ENCODE data around the gene ANKS1A. TPM values are rescaled to one million over a fixed set of nuclear protein-coding genes. Genes with fewer than 3 reads are reported as not detected.

ANKS1A gene
- total and polyA plus RNA-seq, 2 of the 4 experiments (the other 2 are of a cell fraction): 7.2 to 7.5 TPM

GRCh38 chr6:35018182-35018519 is 129.1 kb downstream of the ANKS1A start:
- no peak for ATAC-seq (ENCODE audit: low read depth)
- peak overlapping the region; percentile 62 for H3K4me2 ChIP-seq (ENCODE audit: low read depth, low read length)
- H2AFZ ChIP-seq (replicated peaks; ENCODE audit: low read length, poor library complexity): peak overlapping the region; percentile 76

More at GRCh38 chr6:35018182-35018519, 129.1 kb downstream of the ANKS1A start:
- Histone ChIP-seq H3K9me3 (ENCODE audit: control insufficient read depth, insufficient read depth, low read length) (no peaks in the 10 kb centered on the region), H3K23ac (ENCODE audit: low read depth, low read length) (no peak overlapping the region), H3K4ac (ENCODE audit: low read depth, low read length) (no peak overlapping the region), H2BK20ac (ENCODE audit: low read depth, low read length) (peak overlapping the region; percentile 67; the same call in 1 of the 2 replicates), H3K4me3 (ENCODE audit: insufficient read depth, low read depth, low read length) (no peak overlapping the region), H3K56ac (ENCODE audit: extremely low read depth, insufficient read depth, low read length) (no peak overlapping the region), H3K14ac (replicated peaks; ENCODE audit: low read depth, low read length) (peak overlapping the region; percentile 75), H2BK5ac (ENCODE audit: low read depth, low read length, poor library complexity, severe bottlenecking) (peak overlapping the region; percentile 82), H3K27ac (ENCODE audit: insufficient read depth, low read length) (peak overlapping the region; percentile 91; the same call in 1 of the 2 replicates), H4K20me1 (ENCODE audit: insufficient read depth, low read length) (no peaks in the 10 kb centered on the region), H2AK9ac (replicated peaks; ENCODE audit: low read depth, low read length, poor library complexity) (no peak overlapping the region), H3K9ac (ENCODE audit: low read depth, low read length) (no peak overlapping the region), H3K27me3 (ENCODE audit: control insufficient read depth, insufficient read depth, low read length) (no peaks in the 10 kb centered on the region), H3K9me1 (ENCODE audit: insufficient read depth, low read length) (peaks cover 19% of the 10 kb centered on the region), H3K79me1 (ENCODE audit: low read depth in 1 of 2, low read length in 2 of 2) (peaks cover 9 to 11% of the 10 kb centered on the region in 2 experiments; a peak in 3 of 4 replicates), H4K91ac (ENCODE audit: insufficient read depth, low read depth, low read length) (0 out of 2 replicates have a peak overlapping the region, but pooled peaks have one; percentile 61), H2BK120ac (ENCODE audit: low read depth, low read length) (peak overlapping the region; percentile 80; the same call in 1 of the 2 replicates), H2BK15ac (ENCODE audit: low read depth, low read length) (no peak overlapping the region), H2AK5ac (ENCODE audit: low read depth, low read length) (0 out of 2 replicates have a peak overlapping the region, but pooled peaks have one; percentile 55), H3K36me3 (ENCODE audit: control insufficient read depth, insufficient read depth, low read length) (no peaks in the 10 kb centered on the region), H3K18ac (ENCODE audit: low read depth, low read length) (peak overlapping the region; percentile 80), H3K4me1 (ENCODE audit: control insufficient read depth, insufficient read depth, low read length) (peaks cover 27% of the 10 kb centered on the region), H4K8ac (ENCODE audit: low read depth in 2 of 2, low read length in 2 of 2) (peak overlapping the region in 1 of 2 experiments; percentile 78; a peak in 1 of 4 replicates), H4K5ac (ENCODE audit: low read depth, low read length) (peak overlapping the region; percentile 63; the same call in 1 of the 2 replicates)
- no TSS peak for BruUV-seq (replicated peaks)
- 100% methylated on average over 1 of the region's 3 CpGs; no CpG with 5 or more reads in 1 of the 2 experiments for WGBS, 2 experiments (ENCODE audit: extremely low coverage in 2 of 2, insufficient read length in 1 of 2)
- ChIA-PET POLR2A (ENCODE audit: unreplicated experiment) (interaction anchor here (0.6 to 0.8 kb wide), 2 partner anchors 46 to 191 kb away, joined by 3 read pairs; no protein-coding TSS in a partner anchor), CTCF (interaction anchor here (1.5 kb wide), 1 partner anchor 15 kb away, joined by 5 read pairs; no protein-coding TSS in a partner anchor)
- dilution Hi-C loops (cut with HindIII; ENCODE audit: low sequenced_read_pairs, unreplicated experiment) (no loop called here), intact Hi-C loops (cut with micrococcal nuclease) (loop anchor here (5.0 kb wide), 1 partner anchor 34 kb away; no protein-coding TSS in a partner anchor), in situ Hi-C loops (cut with MboI; ENCODE audit: low sequenced_read_pairs) (no loop called here)
- DNase-seq: no peak
- TF ChIP-seq MAFK (IDR thresholded peaks at IDR 0.05; ENCODE audit: low read depth, low read length) (no peak), POLR2A (IDR thresholded peaks at IDR 0.05; ENCODE audit: low read depth, low read length) (no peak), CTCF (conservative IDR thresholded peaks at IDR 0.05; ENCODE audit: low read depth, low read length) (no peak)

Data from IMR-90 (cell line).